ENCODE data around the gene SLC9A5.

GRCh38 chr16:67271446-67271845 is 22.7 kb downstream of the SLC9A5 start:
- TF ChIP-seq, protein P1, sequence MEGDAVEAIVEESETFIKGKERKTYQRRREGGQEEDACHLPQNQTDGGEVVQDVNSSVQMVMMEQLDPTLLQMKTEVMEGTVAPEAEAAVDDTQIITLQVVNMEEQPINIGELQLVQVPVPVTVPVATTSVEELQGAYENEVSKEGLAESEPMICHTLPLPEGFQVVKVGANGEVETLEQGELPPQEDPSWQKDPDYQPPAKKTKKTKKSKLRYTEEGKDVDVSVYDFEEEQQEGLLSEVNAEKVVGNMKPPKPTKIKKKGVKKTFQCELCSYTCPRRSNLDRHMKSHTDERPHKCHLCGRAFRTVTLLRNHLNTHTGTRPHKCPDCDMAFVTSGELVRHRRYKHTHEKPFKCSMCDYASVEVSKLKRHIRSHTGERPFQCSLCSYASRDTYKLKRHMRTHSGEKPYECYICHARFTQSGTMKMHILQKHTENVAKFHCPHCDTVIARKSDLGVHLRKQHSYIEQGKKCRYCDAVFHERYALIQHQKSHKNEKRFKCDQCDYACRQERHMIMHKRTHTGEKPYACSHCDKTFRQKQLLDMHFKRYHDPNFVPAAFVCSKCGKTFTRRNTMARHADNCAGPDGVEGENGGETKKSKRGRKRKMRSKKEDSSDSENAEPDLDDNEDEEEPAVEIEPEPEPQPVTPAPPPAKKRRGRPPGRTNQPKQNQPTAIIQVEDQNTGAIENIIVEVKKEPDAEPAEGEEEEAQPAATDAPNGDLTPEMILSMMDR (IDR thresholded peaks at IDR 0.05) = no peak
- no peak for TF ChIP-seq POLR2A (IDR thresholded peaks at IDR 0.05)

Measured in testis (tissue), 2 donors.